ENCODE data around the gene SOX12.

DNA sequence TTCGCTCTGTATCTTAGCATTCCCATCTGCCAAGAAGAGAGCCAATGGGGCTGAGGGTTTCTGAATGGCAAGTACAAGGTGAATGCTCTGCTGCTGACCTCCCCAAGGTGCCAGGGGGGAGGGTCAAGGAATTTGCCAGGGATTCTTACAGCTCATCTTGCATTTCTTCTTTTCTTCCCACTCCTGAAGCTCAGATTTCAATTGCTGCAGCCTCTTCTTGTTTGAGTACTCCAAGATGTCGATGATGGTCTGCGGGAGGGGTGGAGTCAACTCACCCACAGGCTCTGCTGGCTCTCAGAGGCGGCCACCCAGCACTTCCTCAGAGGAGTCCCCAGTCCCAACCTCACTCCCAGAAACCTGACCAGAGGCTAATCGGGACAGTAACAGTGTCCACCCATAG lies 47.2 kb upstream of the SOX12 start:
- no peak for TF ChIP-seq EZH2phosphoT487 (IDR thresholded peaks at IDR 0.05; ENCODE audit: low read depth, severe bottlenecking, unreplicated experiment)
- TF ChIP-seq, protein P1, sequence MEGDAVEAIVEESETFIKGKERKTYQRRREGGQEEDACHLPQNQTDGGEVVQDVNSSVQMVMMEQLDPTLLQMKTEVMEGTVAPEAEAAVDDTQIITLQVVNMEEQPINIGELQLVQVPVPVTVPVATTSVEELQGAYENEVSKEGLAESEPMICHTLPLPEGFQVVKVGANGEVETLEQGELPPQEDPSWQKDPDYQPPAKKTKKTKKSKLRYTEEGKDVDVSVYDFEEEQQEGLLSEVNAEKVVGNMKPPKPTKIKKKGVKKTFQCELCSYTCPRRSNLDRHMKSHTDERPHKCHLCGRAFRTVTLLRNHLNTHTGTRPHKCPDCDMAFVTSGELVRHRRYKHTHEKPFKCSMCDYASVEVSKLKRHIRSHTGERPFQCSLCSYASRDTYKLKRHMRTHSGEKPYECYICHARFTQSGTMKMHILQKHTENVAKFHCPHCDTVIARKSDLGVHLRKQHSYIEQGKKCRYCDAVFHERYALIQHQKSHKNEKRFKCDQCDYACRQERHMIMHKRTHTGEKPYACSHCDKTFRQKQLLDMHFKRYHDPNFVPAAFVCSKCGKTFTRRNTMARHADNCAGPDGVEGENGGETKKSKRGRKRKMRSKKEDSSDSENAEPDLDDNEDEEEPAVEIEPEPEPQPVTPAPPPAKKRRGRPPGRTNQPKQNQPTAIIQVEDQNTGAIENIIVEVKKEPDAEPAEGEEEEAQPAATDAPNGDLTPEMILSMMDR (IDR thresholded peaks at IDR 0.05; ENCODE audit: poor library complexity), result no peak

Measured in hepatocyte (in vitro differentiated cells).